Fibroblast of upper back skin (primary cell): Measurements from ENCODE around the gene TPST1.
A peak's percentile ranks its signal among the peaks of the same experiment; 100 is the strongest.

ENCODE experiments used
- DNase-seq: peaks from one replicate; pipeline ENCODE4 v3.0.0-alpha.2; 2013

Gene TPST1

DNA sequence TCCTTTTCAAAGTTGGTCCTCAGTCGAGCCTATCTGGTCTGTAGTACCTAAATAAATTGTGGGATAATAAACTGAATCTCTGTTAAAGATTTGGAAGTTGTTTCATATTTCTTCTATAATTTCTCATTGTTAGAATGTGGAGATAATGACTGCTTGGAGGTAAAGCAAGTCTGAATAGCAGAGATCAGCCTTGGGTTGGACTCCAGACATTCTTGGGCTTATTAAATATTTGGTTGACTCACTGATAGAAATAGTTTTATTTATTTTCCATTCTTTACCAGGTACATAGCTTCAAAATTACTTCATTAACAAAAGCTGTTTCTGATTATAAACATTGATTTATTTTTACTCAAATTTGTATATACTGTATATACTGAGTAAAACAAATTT, 34.3 kb downstream of the TPST1 start:
- DNase-seq = peak; percentile 42

GRCh38 chr7:66245008-66245407, 39.9 kb downstream of the TPST1 start:
- DNase-seq = no peak

DNA sequence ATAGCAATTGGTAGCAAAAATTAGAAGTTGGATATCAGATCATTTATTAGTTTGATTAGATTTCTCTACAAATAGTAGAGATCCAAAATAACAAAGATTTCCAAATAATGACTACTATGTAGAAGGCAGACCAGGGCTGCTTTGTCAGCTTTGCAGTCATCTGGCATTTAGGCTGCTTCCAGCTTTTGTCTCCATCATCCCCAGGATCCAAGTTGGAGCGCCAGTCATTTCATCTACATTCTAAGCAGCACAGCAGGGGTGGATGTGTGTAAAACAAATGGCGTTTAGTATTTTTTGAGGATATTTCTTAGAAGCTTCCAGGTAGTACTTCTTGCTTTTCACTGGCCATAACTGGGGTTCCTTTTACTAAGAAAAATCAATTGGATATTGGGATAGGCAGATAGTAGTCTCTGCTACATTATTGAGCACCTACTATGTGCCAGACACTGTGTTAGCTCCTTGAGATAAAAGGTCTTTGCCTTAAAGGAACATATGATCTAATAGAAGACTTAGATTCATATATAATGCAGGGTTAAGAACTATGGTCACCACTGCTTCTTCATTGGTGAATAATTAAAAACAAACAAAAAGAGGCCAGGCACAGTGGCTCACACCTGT, 41.5 kb downstream of the TPST1 start:
- DNase-seq = peak; percentile 41

DNA sequence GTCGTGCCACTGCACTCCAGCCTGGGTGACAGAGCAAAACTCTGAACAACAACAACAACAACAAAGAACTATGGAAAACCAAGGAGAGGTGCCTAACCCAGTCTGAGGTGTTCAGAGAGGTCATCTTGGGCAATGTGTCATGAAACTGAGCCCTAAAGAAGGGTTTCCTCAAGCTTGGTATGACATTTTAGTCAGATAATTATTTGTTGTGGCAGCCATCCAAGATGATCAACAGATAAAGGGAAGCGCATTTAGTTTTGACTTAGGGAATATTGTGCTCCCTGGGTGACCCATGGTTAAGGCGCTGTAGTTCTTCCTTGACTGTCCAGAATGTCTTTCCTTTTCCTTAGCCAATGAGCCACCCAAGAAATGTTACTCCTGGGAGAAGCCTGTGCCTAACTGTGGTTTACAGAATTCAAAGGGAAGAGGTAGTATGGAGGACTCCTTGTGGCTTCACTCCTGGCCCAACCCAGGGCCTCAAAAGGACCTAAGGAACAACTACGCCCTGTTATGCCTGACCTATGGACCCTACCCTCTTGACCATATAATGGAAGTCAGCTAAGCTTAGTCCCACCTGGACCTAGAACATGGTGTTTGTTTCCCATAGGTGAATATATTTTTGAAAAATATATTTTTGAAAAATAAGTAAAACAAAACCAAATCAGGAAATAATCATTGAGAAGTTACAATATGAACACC, 42.4 kb downstream of the TPST1 start:
- DNase-seq = no peak

DNA sequence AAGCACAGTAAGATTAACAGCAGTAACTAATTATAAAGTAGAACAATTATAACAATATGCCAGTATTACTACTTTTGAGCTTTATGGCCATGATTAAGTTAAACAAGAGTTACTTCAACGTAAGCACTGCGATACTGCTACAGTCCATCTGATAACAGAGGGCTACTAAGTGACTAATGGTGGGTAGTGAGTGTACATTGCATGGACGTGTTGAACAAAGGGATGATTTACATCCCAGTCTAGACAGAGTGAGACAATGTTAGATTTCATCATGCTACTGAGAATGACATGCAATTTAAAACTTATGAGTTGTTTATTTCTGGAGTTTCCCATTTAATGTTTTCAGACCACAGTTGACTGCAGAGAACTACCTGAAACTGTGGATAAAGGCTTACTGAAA, 45.6 kb downstream of the TPST1 start:
- peak; percentile 92 for DNase-seq

- DNase-seq = peak; percentile 76
These were observed 50.5 kb downstream of the TPST1 start for GRCh38 chr7:66255534-66256100.

- no peak for DNase-seq
These were observed 51.1 kb downstream of the TPST1 start for GRCh38 chr7:66256281-66256680.

- DNase-seq = no peak
These were observed 52.3 kb downstream of the TPST1 start for GRCh38 chr7:66257481-66257880.

DNA sequence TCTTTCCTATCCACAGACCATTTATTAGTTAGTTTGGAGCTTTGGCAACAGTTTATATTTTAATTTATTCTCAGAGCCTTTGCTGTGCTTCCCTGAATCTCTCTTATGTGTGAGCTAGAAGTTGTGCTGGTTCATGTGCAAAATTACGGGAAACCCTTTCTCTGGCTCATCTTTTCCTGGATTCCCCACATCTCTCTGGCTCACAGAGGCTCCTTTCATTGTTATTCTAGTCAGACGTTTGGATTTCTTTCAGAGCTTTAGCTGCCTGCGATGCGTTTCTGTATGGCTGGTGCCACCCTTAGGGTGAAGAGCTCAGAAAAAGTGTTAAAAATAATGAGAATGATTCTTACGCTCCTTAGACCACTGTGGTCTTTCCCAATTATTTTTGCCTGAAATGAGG, 53.3 kb downstream of the TPST1 start:
- no peak for DNase-seq

GRCh38 chr7:66261941-66262340, 56.8 kb downstream of the TPST1 start:
- no peak for DNase-seq

- no peak for DNase-seq
These were observed 58.8 kb downstream of the TPST1 start for GRCh38 chr7:66263936-66264335.

GRCh38 chr7:66265566-66265965, 60.4 kb downstream of the TPST1 start:
- peak; percentile 33 for DNase-seq

DNA sequence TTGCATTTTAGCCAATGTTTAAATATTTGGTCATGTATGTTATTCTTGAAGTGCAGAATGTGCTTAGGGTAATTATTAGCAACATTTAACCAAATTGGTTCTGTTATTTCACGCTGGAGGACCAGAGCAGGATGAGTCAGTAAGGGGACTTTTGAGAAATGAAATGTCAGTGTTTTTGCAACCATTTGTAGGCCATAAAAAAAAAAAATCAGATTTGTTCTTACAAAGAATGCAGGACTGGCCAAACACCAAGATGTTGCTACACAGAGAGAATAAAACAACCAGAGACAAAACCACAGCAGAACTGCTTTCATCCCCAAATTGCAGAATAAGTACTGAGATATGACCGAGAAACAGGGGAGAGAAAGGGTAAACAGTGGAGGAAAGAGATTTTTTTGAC, 62.1 kb downstream of the TPST1 start:
- peak; percentile 95 for DNase-seq

- no peak for DNase-seq
These were observed 64.8 kb downstream of the TPST1 start for GRCh38 chr7:66269978-66270377.

GRCh38 chr7:66272321-66272720, 67.2 kb downstream of the TPST1 start:
- no peak for DNase-seq

DNA sequence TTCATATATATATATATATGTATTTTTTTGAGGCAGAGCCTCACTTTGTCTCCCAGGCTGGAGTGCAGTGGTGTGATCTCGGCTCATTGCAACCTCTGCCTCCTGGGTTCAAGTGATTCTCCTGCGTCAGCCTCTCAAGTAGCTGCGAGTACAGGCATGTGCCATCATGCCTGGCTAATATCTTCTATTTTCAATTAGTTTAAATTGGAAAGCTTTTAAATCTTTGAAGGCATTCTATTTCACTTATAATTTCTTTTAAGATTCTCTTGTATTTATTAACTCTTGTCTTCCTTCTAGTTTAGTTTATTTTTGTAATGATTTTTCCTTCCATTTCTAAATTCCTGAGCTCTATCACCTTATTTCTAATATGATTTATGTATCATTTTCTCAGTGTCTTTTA, 71.2 kb downstream of the TPST1 start:
- DNase-seq = no peak

DNA sequence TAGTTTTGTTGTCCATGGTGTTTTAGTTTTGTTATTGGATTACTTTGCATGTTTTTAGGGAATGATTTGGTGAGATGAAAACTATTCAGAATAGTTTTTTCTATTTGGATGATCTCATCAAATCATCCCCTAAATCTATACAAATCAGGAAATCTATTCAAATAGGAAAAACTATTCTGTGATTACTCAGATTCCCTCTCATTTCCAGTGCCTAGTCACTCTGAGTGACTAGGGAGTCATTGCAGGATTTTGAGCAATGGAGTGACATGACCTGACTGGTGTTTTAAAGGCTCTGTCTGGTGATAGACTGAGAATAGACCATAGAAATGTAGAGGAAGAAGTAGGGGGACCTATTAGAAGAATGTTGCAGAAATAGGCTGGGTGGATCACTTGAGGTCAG, 72.4 kb downstream of the TPST1 start:
- DNase-seq = no peak

GRCh38 chr7:66279912-66280311, 74.8 kb downstream of the TPST1 start:
- no peak for DNase-seq

- peak; percentile 100 for DNase-seq
These were observed 76.8 kb downstream of the TPST1 start for GRCh38 chr7:66281678-66282590.

- no peak for DNase-seq
These were observed 77.4 kb downstream of the TPST1 start for GRCh38 chr7:66282591-66282935.

DNA sequence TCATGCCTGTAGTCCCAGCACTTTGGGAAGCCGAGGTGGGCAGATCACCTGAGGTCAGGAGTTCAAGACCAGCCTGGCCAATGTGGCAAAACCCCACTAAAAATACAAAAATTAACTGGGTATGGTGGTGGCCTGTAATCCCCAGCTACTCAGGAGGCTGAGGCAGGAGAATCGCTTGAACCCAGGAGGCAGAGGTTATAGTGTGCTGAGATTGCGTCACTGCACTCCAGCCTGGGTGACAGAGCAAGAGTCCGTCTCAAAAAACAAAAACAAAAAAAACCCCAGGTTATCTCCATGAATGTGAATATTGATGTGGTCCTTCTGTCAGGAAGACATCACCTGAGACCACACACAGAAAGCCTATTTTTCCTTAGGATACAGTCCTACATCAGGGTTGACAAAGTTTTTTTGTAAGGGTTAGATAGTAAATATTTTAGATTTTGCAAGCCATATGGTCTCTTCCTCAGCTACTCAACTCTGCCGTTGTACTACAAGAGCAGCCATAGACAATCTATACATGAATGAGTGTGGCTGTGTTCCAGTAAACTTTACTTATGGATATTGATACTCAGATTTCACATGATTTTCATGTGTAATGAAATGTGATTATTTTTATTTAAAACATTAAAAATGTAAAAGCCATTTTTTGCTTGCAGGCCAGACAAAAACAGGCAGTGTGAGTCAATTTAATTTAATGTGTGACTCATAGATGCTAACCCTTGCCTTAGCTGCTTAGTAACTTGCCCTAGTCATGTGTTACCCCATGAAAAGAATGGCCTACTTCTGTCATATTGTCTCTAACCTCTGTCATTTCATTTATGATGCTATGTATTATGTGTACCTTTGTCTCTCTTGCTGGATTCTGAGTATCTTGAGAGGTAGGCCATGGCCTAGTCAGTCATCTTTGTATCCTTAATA, 78.1 kb downstream of the TPST1 start:
- DNase-seq = peak; percentile 78

DNA sequence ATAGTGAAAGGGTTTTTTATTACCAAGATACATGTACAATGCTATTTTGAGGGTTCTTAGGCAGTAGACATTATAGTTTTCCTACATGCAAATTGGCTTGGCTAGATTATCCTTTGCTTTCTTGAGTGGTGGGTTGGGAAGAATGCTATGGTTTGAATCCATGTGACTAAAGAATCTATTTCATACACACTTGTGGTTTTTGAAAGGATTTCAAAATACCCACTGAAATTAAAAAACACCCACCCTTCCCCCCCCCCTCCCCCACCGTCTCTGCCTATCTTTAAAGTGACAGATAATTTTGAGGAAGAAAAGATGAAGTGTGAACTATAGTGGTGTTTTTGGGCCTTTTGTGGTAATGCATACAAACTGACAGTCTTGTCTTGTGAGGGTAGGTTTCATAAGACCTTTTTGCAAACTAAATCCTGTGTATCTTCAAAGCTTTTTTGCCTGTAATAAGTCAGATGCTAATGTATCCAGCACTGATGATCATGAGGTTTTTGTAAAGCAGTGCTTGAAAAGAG, 90.9 kb downstream of the TPST1 start:
- DNase-seq = peak; percentile 87
